Neural progenitor cell (in vitro differentiated cells): Measurements from ENCODE around the gene NPRL2.

Experiments used
- CTCF ChIP-seq: fragments of 200-600 bp; sonication (generic); IDR thresholded peaks from 2 replicates; pipeline ENCODE4 v1.5.1; 2017; ENCODE audit warnings: antibody characterized with exemption, mild to moderate bottlenecking
- EZH2phosphoT487 ChIP-seq: fragments of 200-600 bp; sonication (generic); IDR thresholded peaks from 2 replicates; pipeline ENCODE4 v1.6.1; 2017; ENCODE audit warnings: antibody characterized with exemption

DNA sequence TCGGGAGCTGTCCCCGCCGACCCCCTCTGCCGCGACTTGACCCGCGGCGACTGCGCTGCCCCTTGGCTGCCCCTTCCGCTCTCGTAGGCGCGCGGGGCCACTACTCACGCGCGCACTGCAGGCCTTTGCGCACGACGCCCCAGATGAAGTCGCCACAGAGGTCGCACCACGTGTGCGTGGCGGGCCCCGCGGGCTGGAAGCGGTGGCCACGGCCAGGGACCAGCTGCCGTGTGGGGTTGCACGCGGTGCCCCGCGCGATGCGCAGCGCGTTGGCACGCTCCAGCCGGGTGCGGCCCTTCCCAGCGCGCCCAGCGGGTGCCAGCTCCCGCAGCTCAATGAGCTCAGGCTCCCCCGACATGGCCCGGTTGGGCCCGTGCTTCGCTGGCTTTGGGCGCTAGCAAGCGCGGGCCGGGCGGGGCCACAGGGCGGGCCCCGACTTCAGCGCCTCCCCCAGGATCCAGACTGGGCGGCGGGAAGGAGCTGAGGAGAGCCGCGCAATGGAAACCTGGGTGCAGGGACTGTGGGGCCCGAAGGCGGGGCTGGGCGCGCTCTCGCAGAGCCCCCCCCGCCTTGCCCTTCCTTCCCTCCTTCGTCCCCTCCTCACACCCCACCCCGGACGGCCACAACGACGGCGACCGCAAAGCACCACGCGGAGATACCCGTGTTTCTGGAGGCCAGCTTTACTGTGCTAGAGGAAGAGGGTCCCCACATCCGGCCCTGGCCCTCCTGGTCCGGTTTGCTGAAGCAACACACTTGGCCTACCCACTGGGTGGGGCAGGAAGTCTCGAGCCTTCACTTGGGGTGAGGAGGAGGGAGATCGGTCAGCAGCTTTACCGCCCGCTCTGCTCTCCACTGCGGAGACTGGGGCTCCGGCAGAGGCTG is 9.9 kb downstream of the NPRL2 start, which contains the start of gene RASSF1:
- TF ChIP-seq CTCF: no peak
- peak; percentile 96 for TF ChIP-seq EZH2phosphoT487
